CD4-positive, CD25-positive, alpha-beta regulatory T cell (primary cell): Measurements from ENCODE around the gene EDN2. TPM values are rescaled to one million over a fixed set of nuclear protein-coding genes. Genes with fewer than 3 reads are reported as not detected.

Experiments used
- ATAC-seq, 2 donors: fragments of 150-1000 bp; cut with Tn5 transposase; one replicate each; pipeline ENCODE4 v1.10.0; 2021; ENCODE audit warnings: low read depth in 2 of 2, moderate number of reproducible peaks in 2 of 2, moderate library complexity in 1 of 2
- DNase-seq, 3 donors: peaks; one replicate each; pipeline versions ENCODE4 v3.0.0 to v3.0.0-alpha.2; 2012 to 2022; ENCODE audit warnings: mixed read lengths in 1 of 3
- H3K27ac ChIP-seq: one replicate; pipeline ENCODE4 v1.7.0; 2013; ENCODE audit warnings: mild to moderate bottlenecking, low read length; ENCODE audit not compliant: insufficient read depth, poor library complexity, severe bottlenecking
- H3K27me3 ChIP-seq: one replicate; pipeline ENCODE4 v1.7.0; 2013; ENCODE audit warnings: low read length; ENCODE audit not compliant: control insufficient read depth, insufficient read depth
- H3K36me3 ChIP-seq: one replicate; pipeline ENCODE4 v1.7.0; 2013; ENCODE audit warnings: mild to moderate bottlenecking, low read length, moderate library complexity; ENCODE audit not compliant: control insufficient read depth, insufficient read depth
- H3K4me1 ChIP-seq: 2 replicates; pipeline ENCODE4 v1.7.0; 2013; ENCODE audit warnings: mild to moderate bottlenecking, low read length; ENCODE audit not compliant: insufficient read depth, control insufficient read depth, poor library complexity, severe bottlenecking
- H3K4me3 ChIP-seq: one replicate; pipeline ENCODE4 v1.7.0; 2013; ENCODE audit warnings: low read depth, mild to moderate bottlenecking, low read length, moderate library complexity
- H3K9me3 ChIP-seq, 2 experiments: 1 replicate in 1 of 2; 2 replicates in 1 of 2; pipeline ENCODE4 v1.7.0; 2013; ENCODE audit warnings: low read length in 2 of 2, mild to moderate bottlenecking in 1 of 2, moderate library complexity in 1 of 2; ENCODE audit not compliant: control insufficient read depth in 2 of 2
- H3K27ac Mint-ChIP-seq, 3 donors: one replicate each; pipeline ENCODE4 v1.8.0; 2020 to 2022; ENCODE audit warnings: mild to moderate bottlenecking in 3 of 3, mixed read lengths in 3 of 3, moderate library complexity in 2 of 3
- H3K27me3 Mint-ChIP-seq: one replicate; pipeline ENCODE4 v1.8.0; 2022; ENCODE audit warnings: mild to moderate bottlenecking, mixed read lengths
- H3K36me3 Mint-ChIP-seq: one replicate; pipeline ENCODE4 v1.8.0; 2020; ENCODE audit warnings: mixed read lengths
- H3K4me1 Mint-ChIP-seq, 4 donors: one replicate each; pipeline ENCODE4 v1.8.0; 2020 to 2022; ENCODE audit warnings: mixed read lengths in 4 of 4, mild to moderate bottlenecking in 1 of 4
- H3K4me3 Mint-ChIP-seq, 4 donors: one replicate each; pipeline ENCODE4 v1.8.0; 2020 to 2022; ENCODE audit warnings: mild to moderate bottlenecking in 4 of 4, mixed read lengths in 4 of 4, moderate library complexity in 3 of 4
- H3K9me3 Mint-ChIP-seq, 7 donors: one replicate each; pipeline ENCODE4 v1.8.0; 2020 to 2022; ENCODE audit warnings: mixed read lengths in 7 of 7, mild to moderate bottlenecking in 3 of 7, moderate library complexity in 2 of 7
- polyA plus RNA-seq, 4 donors: library from polyadenylated mRNA; unstranded; fragments of 300-500 nt; fragmentation: Illumina TruSeq; gene quantifications; one replicate each; pipeline ENCODE4 v1.2.3, GENCODE V29; 2021
- total RNA-seq: library from RNA; stranded (reverse); gene quantifications from one replicate; pipeline ENCODE4 v1.2.3, GENCODE V29; 2022

The EDN2 gene
- total and polyA plus RNA-seq, 5 donors from 2014 or later, result 0.52 TPM; not detected in 4

GRCh38 chr1:41479000-41479807, 5.3 kb downstream of the EDN2 start:
- no peak overlapping the region for H3K27ac Mint-ChIP-seq
- no peaks in the 10 kb centered on the region for H3K9me3 Mint-ChIP-seq
- no peaks in the 10 kb centered on the region for H3K9me3 ChIP-seq
- H3K36me3 Mint-ChIP-seq, result no peaks in the 10 kb centered on the region
- no peak overlapping the region for H3K4me3 Mint-ChIP-seq
- H3K4me3 ChIP-seq, result no peak overlapping the region
- ATAC-seq, result no peak
- H3K27me3 ChIP-seq, result no peaks in the 10 kb centered on the region
- peaks cover 4% of the 10 kb centered on the region for H3K27me3 Mint-ChIP-seq
- no peaks in the 10 kb centered on the region for H3K4me1 ChIP-seq
- no peak overlapping the region for H3K27ac ChIP-seq
- DNase-seq, result no peak
- H3K4me1 Mint-ChIP-seq, result no peaks in the 10 kb centered on the region
- H3K36me3 ChIP-seq, result no peaks in the 10 kb centered on the region

DNA sequence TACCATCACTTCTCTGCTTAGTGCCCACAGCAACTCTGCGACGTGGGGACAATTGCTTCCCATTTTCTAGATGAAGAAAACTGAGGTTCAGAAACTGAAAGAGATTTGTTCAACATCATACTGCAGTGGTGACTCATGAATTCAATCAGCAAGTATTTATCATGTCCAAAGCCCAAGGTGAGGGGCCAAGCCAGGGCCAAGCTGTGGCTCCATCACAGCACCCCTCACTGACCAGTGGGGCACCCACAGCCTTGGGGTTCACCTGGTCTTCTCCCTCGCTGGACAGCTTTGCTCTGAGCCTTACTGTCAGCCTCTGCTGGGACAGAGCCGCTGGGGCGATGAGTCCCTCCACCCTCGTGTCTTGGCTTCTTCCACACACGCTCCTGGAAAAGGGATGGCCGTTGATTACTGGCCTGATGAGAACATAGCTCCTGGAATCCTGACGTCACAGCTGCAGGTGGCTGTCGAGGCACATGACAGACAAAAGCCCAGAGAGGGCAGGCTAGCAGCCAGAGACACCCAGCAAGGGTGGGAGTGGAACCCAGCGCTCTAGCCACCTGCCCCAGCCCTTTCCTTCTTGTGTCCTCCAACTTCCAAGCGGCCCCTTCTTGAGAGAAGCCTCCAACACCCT, 6.2 kb downstream of the EDN2 start:
- Histone ChIP-seq H3K27me3 (no peaks in the 10 kb centered on the region), H3K4me3 (no peak overlapping the region), H3K36me3 (no peaks in the 10 kb centered on the region), H3K4me1 (no peaks in the 10 kb centered on the region), H3K27ac (no peak overlapping the region), H3K9me3 (no peaks in the 10 kb centered on the region)
- H3K4me3 Mint-ChIP-seq, result no peak overlapping the region
- H3K9me3 Mint-ChIP-seq, result no peaks in the 10 kb centered on the region
- ATAC-seq (no peak), DNase-seq (no peak)
- H3K36me3 Mint-ChIP-seq, result no peaks in the 10 kb centered on the region
- no peak overlapping the region for H3K27ac Mint-ChIP-seq
- peaks cover 4% of the 10 kb centered on the region for H3K27me3 Mint-ChIP-seq
- H3K4me1 Mint-ChIP-seq, result no peaks in the 10 kb centered on the region

DNA sequence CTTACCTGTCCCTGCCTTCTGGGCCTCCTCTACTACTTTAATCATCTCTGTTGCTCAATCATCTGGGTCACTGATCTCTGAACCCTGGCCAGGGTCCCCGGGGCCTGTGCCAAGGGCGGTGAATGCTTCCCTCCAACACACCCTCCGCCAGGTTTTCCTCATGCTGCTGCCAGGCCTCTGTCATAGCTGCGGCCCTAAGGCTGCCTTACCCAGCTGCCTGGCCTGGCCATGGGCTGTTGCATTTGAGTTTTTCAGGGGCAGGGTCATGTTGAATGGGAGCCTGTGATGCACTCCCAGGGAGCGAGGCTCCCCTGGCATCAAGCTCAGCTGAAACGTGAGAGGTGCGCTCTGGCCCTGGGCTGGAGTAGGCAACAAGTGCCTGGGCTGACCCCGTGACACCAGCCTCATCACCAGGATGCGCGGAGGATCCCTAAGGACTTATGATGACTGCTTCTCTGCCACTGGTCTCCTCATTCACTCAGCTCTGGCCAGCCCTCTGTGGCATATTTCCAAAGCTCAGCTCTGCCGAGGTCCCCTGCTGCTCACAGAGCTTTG, 7.6 kb downstream of the EDN2 start:
- Mint-ChIP-seq H3K27ac (no peak overlapping the region), H3K4me1 (no peaks in the 10 kb centered on the region), H3K9me3 (no peaks in the 10 kb centered on the region), H3K4me3 (no peak overlapping the region), H3K36me3 (no peaks in the 10 kb centered on the region), H3K27me3 (peaks cover 4% of the 10 kb centered on the region)
- no peaks in the 10 kb centered on the region for H3K27me3 ChIP-seq
- no peaks in the 10 kb centered on the region for H3K36me3 ChIP-seq
- ATAC-seq (no peak), DNase-seq (no peak)
- no peak overlapping the region for H3K27ac ChIP-seq
- no peaks in the 10 kb centered on the region for H3K4me1 ChIP-seq
- H3K4me3 ChIP-seq, result no peak overlapping the region
- no peaks in the 10 kb centered on the region for H3K9me3 ChIP-seq

- DNase-seq, result no peak
- Histone ChIP-seq H3K36me3 (no peaks in the 10 kb centered on the region), H3K27ac (no peak overlapping the region), H3K4me1 (no peaks in the 10 kb centered on the region), H3K27me3 (no peaks in the 10 kb centered on the region), H3K4me3 (no peak overlapping the region), H3K9me3 (no peaks in the 10 kb centered on the region)
- Mint-ChIP-seq H3K9me3 (no peaks in the 10 kb centered on the region), H3K4me3 (no peak overlapping the region), H3K4me1 (no peaks in the 10 kb centered on the region), H3K36me3 (no peaks in the 10 kb centered on the region), H3K27ac (no peak overlapping the region), H3K27me3 (peaks cover 4% of the 10 kb centered on the region)
- ATAC-seq, result no peak
Observed at GRCh38 chr1:41475859-41476567, 8.5 kb downstream of the EDN2 start.

GRCh38 chr1:41475346-41475745, 9.1 kb downstream of the EDN2 start:
- Mint-ChIP-seq H3K27me3 (peaks cover 4% of the 10 kb centered on the region), H3K9me3 (no peaks in the 10 kb centered on the region), H3K36me3 (no peaks in the 10 kb centered on the region), H3K4me3 (no peak overlapping the region), H3K4me1 (no peaks in the 10 kb centered on the region), H3K27ac (no peak overlapping the region)
- DNase-seq, result no peak
- H3K36me3 ChIP-seq, result no peaks in the 10 kb centered on the region
- H3K27me3 ChIP-seq, result no peaks in the 10 kb centered on the region
- no peak for ATAC-seq
- H3K4me3 ChIP-seq, result no peak overlapping the region
- no peaks in the 10 kb centered on the region for H3K9me3 ChIP-seq
- H3K4me1 ChIP-seq, result no peaks in the 10 kb centered on the region
- no peak overlapping the region for H3K27ac ChIP-seq

GRCh38 chr1:41474490-41475271, 9.8 kb downstream of the EDN2 start:
- Mint-ChIP-seq H3K36me3 (no peaks in the 10 kb centered on the region), H3K4me3 (no peak overlapping the region), H3K27me3 (peaks cover under 1% of the 10 kb centered on the region), H3K9me3 (no peaks in the 10 kb centered on the region), H3K27ac (no peak overlapping the region), H3K4me1 (no peaks in the 10 kb centered on the region)
- Histone ChIP-seq H3K9me3 (no peaks in the 10 kb centered on the region), H3K36me3 (no peaks in the 10 kb centered on the region), H3K4me1 (no peaks in the 10 kb centered on the region), H3K27ac (no peak overlapping the region), H3K27me3 (no peaks in the 10 kb centered on the region), H3K4me3 (no peak overlapping the region)
- DNase-seq (no peak), ATAC-seq (no peak)

GRCh38 chr1:41473738-41474362, 10.6 kb downstream of the EDN2 start:
- no peaks in the 10 kb centered on the region for H3K9me3 Mint-ChIP-seq
- Histone ChIP-seq H3K36me3 (no peaks in the 10 kb centered on the region), H3K4me1 (no peaks in the 10 kb centered on the region), H3K4me3 (no peak overlapping the region), H3K27ac (no peak overlapping the region), H3K27me3 (no peaks in the 10 kb centered on the region), H3K9me3 (no peaks in the 10 kb centered on the region)
- DNase-seq (no peak), ATAC-seq (no peak)
- H3K27me3 Mint-ChIP-seq, result no peaks in the 10 kb centered on the region
- no peaks in the 10 kb centered on the region for H3K36me3 Mint-ChIP-seq
- no peaks in the 10 kb centered on the region for H3K4me1 Mint-ChIP-seq
- no peak overlapping the region for H3K4me3 Mint-ChIP-seq
- H3K27ac Mint-ChIP-seq, result no peak overlapping the region
